ENCODE measurements around the gene CASP7. TPM values are rescaled to one million over a fixed set of nuclear protein-coding genes. Genes with fewer than 3 reads are reported as not detected.

The CASP7 gene
- total RNA-seq, 4 donors from 2014 or later = 10.2 to 15.7 (median 11.6) TPM

- no peak for DNase-seq (ENCODE audit: extremely low spot score)
- WGBS = 64% methylated on average over 3 of the region's 3 CpGs
- H3K9me3 ChIP-seq = peaks cover 2 to 42% (median 24%) of the 10 kb centered on the region in 4 donors
- intact Hi-C loops (cut with DNase I) = no loop called here
- H3K27me3 ChIP-seq = no peaks in the 10 kb centered on the region
- no peaks in the 10 kb centered on the region for H3K4me1 ChIP-seq
- peaks cover 8 to 30% (median 13%) of the 10 kb centered on the region in 4 donors for H3K36me3 ChIP-seq
- no peak overlapping the region for H3K4me3 ChIP-seq
- TF ChIP-seq POLR2AphosphoS5 (IDR thresholded peaks at IDR 0.05) = no peak
- no peak for TF ChIP-seq CTCF (IDR thresholded peaks at IDR 0.05)
- no peak for TF ChIP-seq EP300 (IDR thresholded peaks at IDR 0.05)
- TF ChIP-seq POLR2A (IDR thresholded peaks at IDR 0.05; ENCODE audit: low read depth) = no peak
- H3K27ac ChIP-seq (replicated peaks in 1 of 4) = no peak overlapping the region
Measured at GRCh38 chr10:113690749-113691148, 11.0 kb downstream of the CASP7 start.

GRCh38 chr10:113691381-113691780, 11.7 kb downstream of the CASP7 start:
- H3K36me3 ChIP-seq = peaks cover 8 to 30% (median 13%) of the 10 kb centered on the region in 4 donors
- intact Hi-C loops (cut with DNase I) = no loop called here
- WGBS = no CpG with 5 or more reads among the region's 2 CpGs

GRCh38 chr10:113692271-113692670, 12.6 kb downstream of the CASP7 start:
- Histone ChIP-seq H3K27me3 (no peaks in the 10 kb centered on the region), H3K27ac (replicated peaks in 1 of 4) (no peak overlapping the region), H3K9me3 (peaks cover 2 to 27% (median 13%) of the 10 kb centered on the region in 4 donors), H3K4me3 (no peak overlapping the region), H3K4me1 (no peaks in the 10 kb centered on the region), H3K36me3 (peaks cover 9 to 30% (median 15%) of the 10 kb centered on the region in 4 donors)
- no peak for DNase-seq (ENCODE audit: extremely low spot score)
- intact Hi-C loops (cut with DNase I) = no loop called here
- 100% methylated on average over 4 of the region's 6 CpGs for WGBS
- TF ChIP-seq CTCF (IDR thresholded peaks at IDR 0.05) = no peak

More at GRCh38 chr10:113691381-113691780, 11.7 kb downstream of the CASP7 start:
- no peak for TF ChIP-seq EP300 (IDR thresholded peaks at IDR 0.05)
- no peak for TF ChIP-seq CTCF (IDR thresholded peaks at IDR 0.05)
- TF ChIP-seq POLR2A (IDR thresholded peaks at IDR 0.05; ENCODE audit: low read depth) = no peak
- TF ChIP-seq POLR2AphosphoS5 (IDR thresholded peaks at IDR 0.05) = no peak
- no peak for DNase-seq (ENCODE audit: extremely low spot score)
- Histone ChIP-seq H3K4me3 (no peak overlapping the region), H3K9me3 (peaks cover 2 to 36% (median 21%) of the 10 kb centered on the region in 4 donors), H3K27me3 (no peaks in the 10 kb centered on the region), H3K4me1 (no peaks in the 10 kb centered on the region), H3K27ac (replicated peaks in 1 of 4) (no peak overlapping the region)

- no peak overlapping the region for H3K27ac ChIP-seq (replicated peaks in 1 of 4)
- H3K9me3 ChIP-seq = peaks cover 0 to 23% (median 11%) of the 10 kb centered on the region in 4 donors
- WGBS = 92% methylated on average over 2 of the region's 2 CpGs
- no peaks in the 10 kb centered on the region for H3K27me3 ChIP-seq
- H3K4me3 ChIP-seq = no peak overlapping the region
- intact Hi-C loops (cut with DNase I) = no loop called here
- no peak for DNase-seq (ENCODE audit: extremely low spot score)
- peaks cover 19 to 39% (median 26%) of the 10 kb centered on the region in 4 donors for H3K36me3 ChIP-seq
- no peaks in the 10 kb centered on the region for H3K4me1 ChIP-seq
- TF ChIP-seq CTCF (IDR thresholded peaks at IDR 0.05) (no peak), POLR2AphosphoS5 (IDR thresholded peaks at IDR 0.05) (no peak), EP300 (IDR thresholded peaks at IDR 0.05) (no peak)
Measured at GRCh38 chr10:113693348-113693747, 13.6 kb downstream of the CASP7 start.

GRCh38 chr10:113695691-113696090, 16.0 kb downstream of the CASP7 start:
- intact Hi-C loops (cut with DNase I) = no loop called here
- TF ChIP-seq EP300 (IDR thresholded peaks at IDR 0.05) = no peak
- no peak for TF ChIP-seq POLR2A (IDR thresholded peaks at IDR 0.05; ENCODE audit: low read depth)
- no peak for TF ChIP-seq CTCF (IDR thresholded peaks at IDR 0.05)
- TF ChIP-seq POLR2AphosphoS5 (IDR thresholded peaks at IDR 0.05) = no peak
- 100% methylated on average over 1 of the region's 1 CpG for WGBS
- Histone ChIP-seq H3K27ac (replicated peaks in 1 of 4) (no peak overlapping the region), H3K4me3 (no peak overlapping the region), H3K27me3 (no peaks in the 10 kb centered on the region), H3K36me3 (peaks cover 25 to 50% (median 36%) of the 10 kb centered on the region in 4 donors), H3K4me1 (peaks cover 0 to 6% (median 0%) of the 10 kb centered on the region in 4 donors), H3K9me3 (peaks cover 0 to 23% (median 11%) of the 10 kb centered on the region in 4 donors)
- no peak for DNase-seq (ENCODE audit: extremely low spot score)
